ENCODE results near the gene PPP1R7.
A peak's percentile ranks its signal among the peaks of the same experiment; 100 is the strongest.

Gene PPP1R7

GRCh38 chr2:241123816-241124536, 26.3 kb upstream of the PPP1R7 start:
- TF ChIP-seq EZH2 (IDR thresholded peaks at IDR 0.05; ENCODE audit: borderline replicate concordance, low read depth, low read length, severe bottlenecking) (no peak), CTCF (IDR thresholded peaks at IDR 0.05; ENCODE audit: borderline replicate concordance, extremely low read depth, low read length, poor library complexity, severe bottlenecking) (no peak)
- ATAC-seq (ENCODE audit: insufficient read depth, low read depth), result peak; percentile 37; the same call in 1 of the 3 replicates
- H3K4me1 ChIP-seq (ENCODE audit: insufficient read depth, low read length), result no peaks in the 10 kb centered on the region
- no peaks in the 10 kb centered on the region for H3K79me2 ChIP-seq (ENCODE audit: insufficient read depth, low read length)
- DNase-seq, result no peak
- H4K20me1 ChIP-seq (ENCODE audit: insufficient read depth, low read length), result 0 out of 2 replicates have a peak, but pooled peaks cover 3% of the 10 kb centered on the region
- no peak overlapping the region for H3K9ac ChIP-seq (ENCODE audit: low read depth, low read length)
- no peaks in the 10 kb centered on the region for H3K9me3 ChIP-seq (ENCODE audit: insufficient read depth, low read length, severe bottlenecking)
- no peak overlapping the region for H3K27ac ChIP-seq (ENCODE audit: low read length)
- no peaks in the 10 kb centered on the region for H3K27me3 ChIP-seq (ENCODE audit: insufficient read depth, low read length, poor library complexity)
- no peak overlapping the region for H3K4me2 ChIP-seq (ENCODE audit: insufficient read depth, low read length)
- H3K4me3 ChIP-seq (ENCODE audit: low read depth in 1 of 2, low read length in 2 of 2), result no peak overlapping the region
- peaks cover 61% of the 10 kb centered on the region for H3K36me3 ChIP-seq (ENCODE audit: insufficient read depth, low read length)
- no peak overlapping the region for H2AFZ ChIP-seq (ENCODE audit: low read depth, low read length)

GRCh38 chr2:241125626-241126025, 24.6 kb upstream of the PPP1R7 start:
- no peaks in the 10 kb centered on the region for H3K4me1 ChIP-seq (ENCODE audit: insufficient read depth, low read length)
- no peak overlapping the region for H3K4me2 ChIP-seq (ENCODE audit: insufficient read depth, low read length)
- H3K9me3 ChIP-seq (ENCODE audit: insufficient read depth, low read length, severe bottlenecking), result no peaks in the 10 kb centered on the region
- H3K79me2 ChIP-seq (ENCODE audit: insufficient read depth, low read length), result no peaks in the 10 kb centered on the region
- H3K27ac ChIP-seq (ENCODE audit: low read length), result no peak overlapping the region
- no peaks in the 10 kb centered on the region for H3K27me3 ChIP-seq (ENCODE audit: insufficient read depth, low read length, poor library complexity)
- H2AFZ ChIP-seq (ENCODE audit: low read depth, low read length), result no peak overlapping the region
- TF ChIP-seq CTCF (IDR thresholded peaks at IDR 0.05; ENCODE audit: borderline replicate concordance, extremely low read depth, low read length, poor library complexity, severe bottlenecking) (no peak), EZH2 (IDR thresholded peaks at IDR 0.05; ENCODE audit: borderline replicate concordance, low read depth, low read length, severe bottlenecking) (no peak)
- ATAC-seq (ENCODE audit: insufficient read depth, low read depth) (no peak), DNase-seq (no peak)
- H3K4me3 ChIP-seq (ENCODE audit: low read depth in 1 of 2, low read length in 2 of 2), result no peak overlapping the region
- 0 out of 2 replicates have a peak, but pooled peaks cover 6% of the 10 kb centered on the region for H4K20me1 ChIP-seq (ENCODE audit: insufficient read depth, low read length)
- peaks cover 65% of the 10 kb centered on the region for H3K36me3 ChIP-seq (ENCODE audit: insufficient read depth, low read length)
- no peak overlapping the region for H3K9ac ChIP-seq (ENCODE audit: low read depth, low read length)

GRCh38 chr2:241126201-241126611, 24.1 kb upstream of the PPP1R7 start:
- Histone ChIP-seq H2AFZ (ENCODE audit: low read depth, low read length) (no peak overlapping the region), H3K27ac (ENCODE audit: low read length) (no peak overlapping the region), H3K79me2 (ENCODE audit: insufficient read depth, low read length) (no peaks in the 10 kb centered on the region), H3K9ac (ENCODE audit: low read depth, low read length) (no peak overlapping the region), H3K9me3 (ENCODE audit: insufficient read depth, low read length, severe bottlenecking) (no peaks in the 10 kb centered on the region), H4K20me1 (ENCODE audit: insufficient read depth, low read length) (0 out of 2 replicates have a peak, but pooled peaks cover 7% of the 10 kb centered on the region), H3K4me2 (ENCODE audit: insufficient read depth, low read length) (no peak overlapping the region), H3K27me3 (ENCODE audit: insufficient read depth, low read length, poor library complexity) (no peaks in the 10 kb centered on the region), H3K4me3 (ENCODE audit: low read depth in 1 of 2, low read length in 2 of 2) (no peak overlapping the region), H3K36me3 (ENCODE audit: insufficient read depth, low read length) (peaks cover 59% of the 10 kb centered on the region), H3K4me1 (ENCODE audit: insufficient read depth, low read length) (no peaks in the 10 kb centered on the region)
- TF ChIP-seq EZH2 (IDR thresholded peaks at IDR 0.05; ENCODE audit: borderline replicate concordance, low read depth, low read length, severe bottlenecking) (no peak), CTCF (IDR thresholded peaks at IDR 0.05; ENCODE audit: borderline replicate concordance, extremely low read depth, low read length, poor library complexity, severe bottlenecking) (no peak)
- ATAC-seq (ENCODE audit: insufficient read depth, low read depth), result no peak
- DNase-seq, result no peak

Measured in DND-41 (cell line).